Adrenal gland (tissue), 12 donors: Measurements from ENCODE around the gene SLC25A52. TPM values are rescaled to one million over a fixed set of nuclear protein-coding genes. Genes with fewer than 3 reads are reported as not detected.

Experiments used
- DNase-seq, 7 donors: peaks; one replicate each; pipeline ENCODE4 v3.0.0-alpha.2; 2019 to 2020
- H3K27ac ChIP-seq, 5 donors: fragments of 200-600 bp; sonication (generic) in 4 of 5; 1 replicate in 3 of 5; 2 replicates in 2 of 5; pipeline versions ENCODE4 v1.5.1 to v1.8.0; 2016 to 2020; ENCODE audit warnings: mild to moderate bottlenecking in 1 of 5
- H3K27me3 ChIP-seq: fragments of 200-600 bp; 2 replicates; pipeline ENCODE4 v1.8.0; 2021
- H3K36me3 ChIP-seq, 2 donors: fragments of 200-600 bp; replicated peaks in 1 of 2; 1 replicate in 1 of 2; 2 replicates in 1 of 2; pipeline versions ENCODE4 v1.5.1 to v1.8.0; 2018 to 2022
- H3K4me1 ChIP-seq, 2 donors: fragments of 200-600 bp; replicated peaks in 1 of 2; 1 replicate in 1 of 2; 2 replicates in 1 of 2; pipeline versions ENCODE4 v1.5.1 to v1.8.0; 2018 to 2021
- H3K4me3 ChIP-seq, 4 donors: fragments of 200-600 bp; sonication (generic) in 3 of 4; one replicate each; pipeline ENCODE4 v1.5.1; 2016 to 2018
- H3K9me3 ChIP-seq, 3 donors: fragments of 200-600 bp; sonication (generic) in 1 of 3; replicated peaks in 1 of 3; 1 replicate in 2 of 3; 2 replicates in 1 of 3; pipeline versions ENCODE4 v1.5.1 to v1.8.0; 2016 to 2021
- CTCF ChIP-seq, 6 experiments: fragments of 450-650 bp in 4 of 6; fragments of 200-600 bp in 2 of 6; sonication (generic) in 1 of 6; IDR thresholded peaks; 1 replicate in 5 of 6; 2 replicates in 1 of 6; pipeline versions ENCODE4 v1.5.1 to v1.8.0; 2016 to 2021; ENCODE audit warnings: antibody characterized with exemption in 6 of 6, mild to moderate bottlenecking in 2 of 6, moderate library complexity in 1 of 6
- POLR2A ChIP-seq, 2 donors: fragments of 450-650 bp; IDR thresholded peaks; one replicate each; pipeline ENCODE4 v1.6.1; 2017; ENCODE audit warnings: antibody characterized with exemption in 2 of 2, mild to moderate bottlenecking in 2 of 2, moderate library complexity in 1 of 2
- WGBS, 4 donors: extraction: QIAGEN DNeasy Blood & Tissue Kit in 2 of 4; methylation state at CpG; one replicate each; pipeline versions ENCODE4 v1.1.5 to v1.1.7; 2013 to 2017; 5-methylcytosine and 5-hydroxymethylcytosine counted together
- intact Hi-C, 2 donors: fragments of 100-400 bp; cut with DNase I; formaldehyde crosslinking; loops; one replicate each; pipeline versions ENCODE4 v1.14.1 to v1.15.0; 2022 to 2023
- polyA plus RNA-seq, 3 donors: library from polyadenylated mRNA; stranded (reverse); fragments of 200-250 nt in 2 of 3; fragments of 350-450 nt in 1 of 3; fragmentation: Illumina TruSeq in 1 of 3; extraction: RNeasy Lipid Tissue Mini Kit (QIAGEN cat#74804) in 1 of 3; gene quantifications; one replicate each; pipeline ENCODE4 v1.2.3, GENCODE V29; 2013 to 2014
- total RNA-seq, 9 donors: library from RNA; depleted of rRNA in 4 of 9; stranded (reverse); fragments of >200 nt in 4 of 9; fragments of 120-200 nt in 1 of 9; fragmentation: NEBNext Ultra II Directional in 1 of 9; extraction: Animal tissue kit (Norgen Biotek cat#: 25700) in 1 of 9; gene quantifications; one replicate each; pipeline versions ENCODE4 v1.1.0 to v1.2.4, GENCODE V29; 2013 to 2023
- donor health status: healthy with polysubstance abuse.
- donor health status: Bipolar disorder and iron deficiency.
- donor health status: DM: yes; HTN: yes; CAD: no.
- donor health status: DM: no; HTN: no; CAD: no.
- donor health status: DM: no; HTN: no; CAD: no.
- donor health status: DM: yes; HTN: yes; CAD: no.

The SLC25A52 gene
- total and polyA plus RNA-seq, 12 donors, result 0.06 to 0.47 TPM; not detected in 10

GRCh38 chr18:31774477-31774785 is 13.8 kb upstream of the SLC25A52 start:
- Histone ChIP-seq H3K4me1 (peaks cover under 1 to 5% of the 10 kb centered on the region in 2 donors), H3K9me3 (no peaks in the 10 kb centered on the region), H3K27ac (no peak overlapping the region), H3K36me3 (no peaks in the 10 kb centered on the region), H3K27me3 (no peaks in the 10 kb centered on the region), H3K4me3 (no peak overlapping the region)
- intact Hi-C loops, result no loop called here
- DNase-seq, result no peak
- TF ChIP-seq POLR2A (IDR thresholded peaks at IDR 0.05), result no peak
- TF ChIP-seq CTCF (IDR thresholded peaks at IDR 0.05), result no peak
- 62 to 79% (median 74%) methylated on average over 2 of the region's 2 CpGs for WGBS, 4 donors

- H3K4me3 ChIP-seq, result no peak overlapping the region
- no peaks in the 10 kb centered on the region for H3K9me3 ChIP-seq
- H3K36me3 ChIP-seq, result no peaks in the 10 kb centered on the region
- 88 to 93% (median 89%) methylated on average over 9 of the region's 9 CpGs for WGBS, 4 donors
- no peaks in the 10 kb centered on the region for H3K4me1 ChIP-seq
- TF ChIP-seq POLR2A (IDR thresholded peaks at IDR 0.05), result no peak
- intact Hi-C loops, result no loop called here
- no peaks in the 10 kb centered on the region for H3K27me3 ChIP-seq
- no peak overlapping the region for H3K27ac ChIP-seq
- DNase-seq, result no peak
Observed at GRCh38 chr18:31773774-31774476, 13.2 kb upstream of the SLC25A52 start.

- 88 to 95% (median 90%) methylated on average over 3 of the region's 3 CpGs for WGBS, 4 donors
Observed at GRCh38 chr18:31772699-31773098, 12.0 kb upstream of the SLC25A52 start.

GRCh38 chr18:31750273-31750672 is 10.4 kb downstream of the SLC25A52 start:
- no peaks in the 10 kb centered on the region for H3K4me1 ChIP-seq
- H3K27ac ChIP-seq, result no peak overlapping the region
- TF ChIP-seq POLR2A (IDR thresholded peaks at IDR 0.05) (no peak), CTCF (IDR thresholded peaks at IDR 0.05) (no peak)
- H3K9me3 ChIP-seq, result no peaks in the 10 kb centered on the region
- no peak overlapping the region for H3K4me3 ChIP-seq
- H3K36me3 ChIP-seq, result no peaks in the 10 kb centered on the region
- no peak for DNase-seq
- no peaks in the 10 kb centered on the region for H3K27me3 ChIP-seq
- intact Hi-C loops, result no loop called here
- 52 to 78% (median 67%) methylated on average over 3 of the region's 3 CpGs for WGBS, 4 donors

More at GRCh38 chr18:31772699-31773098, 12.0 kb upstream of the SLC25A52 start:
- no peak overlapping the region for H3K27ac ChIP-seq
- no peak for DNase-seq
- H3K36me3 ChIP-seq, result no peaks in the 10 kb centered on the region
- H3K4me3 ChIP-seq, result no peak overlapping the region
- H3K9me3 ChIP-seq, result no peaks in the 10 kb centered on the region
- no peaks in the 10 kb centered on the region for H3K4me1 ChIP-seq
- no peak for TF ChIP-seq CTCF (IDR thresholded peaks at IDR 0.05)
- TF ChIP-seq POLR2A (IDR thresholded peaks at IDR 0.05), result no peak
- intact Hi-C loops, result no loop called here
- H3K27me3 ChIP-seq, result no peaks in the 10 kb centered on the region

- no peaks in the 10 kb centered on the region for H3K27me3 ChIP-seq
- no peak for DNase-seq
- H3K9me3 ChIP-seq, result no peaks in the 10 kb centered on the region
- 80 to 95% (median 91%) methylated on average over 3 to 4 of the region's 4 CpGs for WGBS, 4 donors
- no peak overlapping the region for H3K4me3 ChIP-seq
- TF ChIP-seq POLR2A (IDR thresholded peaks at IDR 0.05) (no peak), CTCF (IDR thresholded peaks at IDR 0.05) (no peak)
- no peak overlapping the region for H3K27ac ChIP-seq
- no peaks in the 10 kb centered on the region for H3K4me1 ChIP-seq
- H3K36me3 ChIP-seq, result no peaks in the 10 kb centered on the region
- intact Hi-C loops, result loop anchor here in 1 of 2 donors (10.0 kb wide), 1 partner anchor 228 kb away; no protein-coding TSS in a partner anchor
Observed at GRCh38 chr18:31746396-31746795, 14.3 kb downstream of the SLC25A52 start.
